ENCODE measurements around the gene CD101. TPM values are rescaled to one million over a fixed set of nuclear protein-coding genes. Genes with fewer than 3 reads are reported as not detected.

CD101 gene
- total RNA-seq, 1 donor from 2014 or later, result 1.4 TPM

GRCh38 chr1:116986421-116987255 is 14.9 kb upstream of the CD101 start:
- Mint-ChIP-seq H3K4me1 (ENCODE audit: low read depth) (peaks cover 35% of the 10 kb centered on the region), H3K9me3 (ENCODE audit: low read depth) (no peaks in the 10 kb centered on the region), H3K27ac (ENCODE audit: unreplicated experiment) (no peak overlapping the region), H3K4me3 (ENCODE audit: unreplicated experiment) (no peak overlapping the region), H3K36me3 (ENCODE audit: low read depth) (peaks cover 13% of the 10 kb centered on the region), H3K27me3 (ENCODE audit: low read depth) (no peaks in the 10 kb centered on the region)
- DNase-seq (ENCODE audit: low spot score), result no peak
- no peak for TF ChIP-seq CTCF (IDR thresholded peaks at IDR 0.05)

DNA sequence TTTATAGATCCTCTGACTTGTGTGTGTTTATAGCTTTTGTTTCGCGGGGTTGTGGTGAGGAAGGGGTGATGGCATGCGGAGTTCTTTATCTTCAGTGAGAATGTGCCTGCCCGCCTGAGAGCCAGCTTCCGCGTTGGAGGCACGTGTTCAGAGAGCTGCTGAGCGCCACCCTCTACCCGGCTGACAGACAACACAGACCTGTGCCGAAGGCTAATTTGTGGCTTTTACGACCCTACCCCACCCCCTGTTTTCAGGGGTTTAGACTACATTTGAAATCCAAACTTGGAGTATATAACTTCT is 14.4 kb upstream of the CD101 start:
- no peak overlapping the region for H3K27ac Mint-ChIP-seq (ENCODE audit: unreplicated experiment)
- no peak for DNase-seq (ENCODE audit: low spot score)
- H3K4me1 Mint-ChIP-seq (ENCODE audit: low read depth), result peaks cover 35% of the 10 kb centered on the region
- H3K4me3 Mint-ChIP-seq (ENCODE audit: unreplicated experiment), result no peak overlapping the region
- TF ChIP-seq CTCF (IDR thresholded peaks at IDR 0.05), result no peak
- peaks cover 13% of the 10 kb centered on the region for H3K36me3 Mint-ChIP-seq (ENCODE audit: low read depth)
- H3K9me3 Mint-ChIP-seq (ENCODE audit: low read depth), result no peaks in the 10 kb centered on the region
- no peaks in the 10 kb centered on the region for H3K27me3 Mint-ChIP-seq (ENCODE audit: low read depth)

- H3K36me3 Mint-ChIP-seq (ENCODE audit: low read depth), result peaks cover 17% of the 10 kb centered on the region
- H3K9me3 Mint-ChIP-seq (ENCODE audit: low read depth), result no peaks in the 10 kb centered on the region
- TF ChIP-seq CTCF (IDR thresholded peaks at IDR 0.05), result no peak
- DNase-seq (ENCODE audit: low spot score), result no peak
- no peaks in the 10 kb centered on the region for H3K27me3 Mint-ChIP-seq (ENCODE audit: low read depth)
- H3K4me3 Mint-ChIP-seq (ENCODE audit: unreplicated experiment), result no peak overlapping the region
- no peak overlapping the region for H3K27ac Mint-ChIP-seq (ENCODE audit: unreplicated experiment)
- H3K4me1 Mint-ChIP-seq (ENCODE audit: low read depth), result peaks cover 35% of the 10 kb centered on the region
Observed at GRCh38 chr1:116988248-116988647, 13.3 kb upstream of the CD101 start.

DNA sequence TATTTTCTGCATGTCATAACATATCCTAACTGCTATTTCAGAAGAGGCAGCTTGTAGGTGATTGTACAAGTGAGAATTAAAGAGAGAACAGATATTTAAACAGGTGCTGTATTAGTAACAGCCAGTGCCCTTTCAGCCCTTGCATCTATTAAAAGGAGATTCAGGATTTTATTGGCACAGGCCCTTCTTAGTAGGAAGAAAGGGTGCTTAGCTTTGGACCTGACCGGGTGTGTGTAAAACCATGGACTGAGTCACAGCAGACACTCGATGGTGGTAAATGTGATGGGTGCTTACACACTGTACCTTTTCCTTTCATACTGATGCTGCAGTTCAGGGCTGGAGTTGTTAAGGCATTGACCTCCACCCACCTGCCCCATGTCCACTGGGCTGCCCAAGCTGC is 12.7 kb upstream of the CD101 start:
- no peak for TF ChIP-seq CTCF (IDR thresholded peaks at IDR 0.05)
- no peaks in the 10 kb centered on the region for H3K27me3 Mint-ChIP-seq (ENCODE audit: low read depth)
- H3K27ac Mint-ChIP-seq (ENCODE audit: unreplicated experiment), result no peak overlapping the region
- H3K36me3 Mint-ChIP-seq (ENCODE audit: low read depth), result peaks cover 17% of the 10 kb centered on the region
- H3K4me3 Mint-ChIP-seq (ENCODE audit: unreplicated experiment), result no peak overlapping the region
- no peak for DNase-seq (ENCODE audit: low spot score)
- H3K4me1 Mint-ChIP-seq (ENCODE audit: low read depth), result peaks cover 31% of the 10 kb centered on the region
- H3K9me3 Mint-ChIP-seq (ENCODE audit: low read depth), result no peaks in the 10 kb centered on the region

- TF ChIP-seq CTCF (IDR thresholded peaks at IDR 0.05), result no peak
- Mint-ChIP-seq H3K36me3 (ENCODE audit: low read depth) (peaks cover 13% of the 10 kb centered on the region), H3K27me3 (ENCODE audit: low read depth) (no peaks in the 10 kb centered on the region), H3K27ac (ENCODE audit: unreplicated experiment) (peak overlapping the region; percentile 86), H3K9me3 (ENCODE audit: low read depth) (no peaks in the 10 kb centered on the region), H3K4me3 (ENCODE audit: unreplicated experiment) (no peak overlapping the region), H3K4me1 (ENCODE audit: low read depth) (peaks cover 30% of the 10 kb centered on the region)
- no peak for DNase-seq (ENCODE audit: low spot score)
Observed at GRCh38 chr1:116989835-116990234, 11.7 kb upstream of the CD101 start.
